Astrocyte (in vitro differentiated cells and primary cell): ENCODE results near the gene FGF1. TPM values are rescaled to one million over a fixed set of nuclear protein-coding genes. Genes with fewer than 3 reads are reported as not detected.
A peak's percentile ranks its signal among the peaks of the same experiment; 100 is the strongest.

Source experiments
- DNase-seq: peaks from one replicate; pipeline ENCODE4 v3.0.0-alpha.2; 2010; ENCODE audit warnings: low read depth
- FAIRE-seq: peaks from 2 replicates; lab custom pipeline; 2011; peaks lifted over from hg19 to GRCh38; lab: Jason Lieb, UNC
- H2AFZ ChIP-seq: 2 replicates; pipeline ENCODE4 v1.6.0; 2012; ENCODE audit warnings: low read depth, low read length, inconsistent platforms
- H3K27ac ChIP-seq: 2 replicates; pipeline ENCODE4 v1.5.1; 2011; ENCODE audit warnings: low read depth, low read length, inconsistent platforms
- H3K27me3 ChIP-seq: 2 replicates; pipeline ENCODE4 v1.6.0; 2011; ENCODE audit warnings: low read length, inconsistent platforms; ENCODE audit not compliant: insufficient read depth
- H3K36me3 ChIP-seq: 2 replicates; pipeline ENCODE4 v1.5.1; 2011; ENCODE audit warnings: low read length, inconsistent platforms; ENCODE audit not compliant: insufficient read depth
- H3K4me1 ChIP-seq: 2 replicates; pipeline ENCODE4 v1.5.1; 2011; ENCODE audit warnings: low read length, inconsistent platforms; ENCODE audit not compliant: insufficient read depth
- H3K4me2 ChIP-seq: 2 replicates; pipeline ENCODE4 v1.6.0; 2012; ENCODE audit warnings: low read length, inconsistent platforms
- H3K4me3 ChIP-seq: 2 replicates; pipeline ENCODE4 v1.5.1; 2011; ENCODE audit warnings: low read depth, mild to moderate bottlenecking, low read length, inconsistent platforms; ENCODE audit not compliant: insufficient read depth
- H3K79me2 ChIP-seq: 2 replicates; pipeline ENCODE4 v1.6.0; 2012; ENCODE audit warnings: mild to moderate bottlenecking, low read length, inconsistent platforms; ENCODE audit not compliant: insufficient read depth
- H3K9ac ChIP-seq: 2 replicates; pipeline ENCODE4 v1.6.0; 2012; ENCODE audit warnings: mild to moderate bottlenecking, low read length, inconsistent platforms
- H3K9me3 ChIP-seq: 2 replicates; pipeline ENCODE4 v1.5.1; 2012; ENCODE audit warnings: low read depth, mild to moderate bottlenecking, low read length, inconsistent platforms; ENCODE audit not compliant: insufficient read depth
- H4K20me1 ChIP-seq: 2 replicates; pipeline ENCODE4 v1.6.0; 2012; ENCODE audit warnings: low read length, inconsistent platforms; ENCODE audit not compliant: insufficient read depth
- H3K27ac Mint-ChIP-seq: one replicate; pipeline ENCODE4 v1.8.0; 2021; ENCODE audit warnings: mild to moderate bottlenecking, mixed read lengths; ENCODE audit not compliant: unreplicated experiment
- H3K27me3 Mint-ChIP-seq: one replicate; pipeline ENCODE4 v1.8.0; 2021; ENCODE audit warnings: low read depth, mixed read lengths; ENCODE audit not compliant: unreplicated experiment
- H3K36me3 Mint-ChIP-seq: one replicate; pipeline ENCODE4 v1.8.0; 2021; ENCODE audit warnings: low read depth, mixed read lengths; ENCODE audit not compliant: unreplicated experiment
- H3K4me1 Mint-ChIP-seq: one replicate; pipeline ENCODE4 v1.8.0; 2021; ENCODE audit warnings: low read depth, mixed read lengths; ENCODE audit not compliant: unreplicated experiment
- H3K4me3 Mint-ChIP-seq: one replicate; pipeline ENCODE4 v1.8.0; 2021; ENCODE audit warnings: mild to moderate bottlenecking, moderate library complexity, mixed read lengths; ENCODE audit not compliant: unreplicated experiment
- H3K9me3 Mint-ChIP-seq: one replicate; pipeline ENCODE4 v1.8.0; 2021; ENCODE audit warnings: mild to moderate bottlenecking, mixed read lengths; ENCODE audit not compliant: unreplicated experiment
- CTCF ChIP-seq: IDR thresholded peaks from 2 replicates; pipeline ENCODE4 v1.5.1; 2011; ENCODE audit warnings: low read depth, mild to moderate bottlenecking, inconsistent platforms, low read length, moderate library complexity; ENCODE audit not compliant: insufficient read depth
- EZH2 ChIP-seq: IDR thresholded peaks from 2 replicates; pipeline ENCODE4 v1.6.1; 2012; ENCODE audit warnings: mild to moderate bottlenecking, low read length, inconsistent platforms; ENCODE audit not compliant: insufficient read depth
- total RNA-seq: library from RNA; stranded (reverse); gene quantifications from 2 replicates; pipeline ENCODE4 v1.2.1, GENCODE V29; 2021

FGF1 gene
- total RNA-seq, 1 donor from 2014 or later: 70.9 TPM

DNA sequence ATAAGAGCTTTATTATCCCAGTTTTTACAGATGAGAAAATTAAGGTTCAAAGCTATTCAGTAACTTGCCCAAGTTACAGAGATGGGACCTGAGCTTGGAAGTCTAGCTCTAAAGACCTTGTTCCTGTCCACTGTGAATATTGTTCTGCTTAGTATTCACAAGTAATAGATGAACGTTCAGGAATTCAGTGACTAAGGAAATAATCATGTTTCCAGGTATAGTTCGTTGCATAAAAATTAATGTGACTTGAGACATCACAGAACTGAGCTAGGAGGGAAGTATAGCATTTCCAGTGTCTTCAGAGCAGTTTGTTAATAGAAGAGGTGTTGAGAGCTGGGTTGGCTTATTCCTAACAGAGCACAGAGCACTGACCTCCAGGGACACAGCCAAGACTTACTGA, 136.1 kb downstream of the FGF1 start:
- H3K4me3 Mint-ChIP-seq: no peak overlapping the region
- Histone ChIP-seq H3K27ac (no peak overlapping the region), H3K9me3 (no peaks in the 10 kb centered on the region), H3K4me1 (peaks cover 20% of the 10 kb centered on the region), H2AFZ (no peak overlapping the region), H3K79me2 (no peaks in the 10 kb centered on the region), H3K4me3 (no peak overlapping the region), H3K27me3 (no peaks in the 10 kb centered on the region), H3K4me2 (no peak overlapping the region), H3K36me3 (no peaks in the 10 kb centered on the region), H3K9ac (no peak overlapping the region), H4K20me1 (no peaks in the 10 kb centered on the region)
- H3K27ac Mint-ChIP-seq: no peak overlapping the region
- DNase-seq (no peak), FAIRE-seq (no peak)
- peaks cover 19% of the 10 kb centered on the region for H3K4me1 Mint-ChIP-seq
- TF ChIP-seq EZH2 (no peak), CTCF (no peak)
- H3K27me3 Mint-ChIP-seq: peaks cover 5% of the 10 kb centered on the region
- no peaks in the 10 kb centered on the region for H3K36me3 Mint-ChIP-seq
- H3K9me3 Mint-ChIP-seq: no peaks in the 10 kb centered on the region

DNA sequence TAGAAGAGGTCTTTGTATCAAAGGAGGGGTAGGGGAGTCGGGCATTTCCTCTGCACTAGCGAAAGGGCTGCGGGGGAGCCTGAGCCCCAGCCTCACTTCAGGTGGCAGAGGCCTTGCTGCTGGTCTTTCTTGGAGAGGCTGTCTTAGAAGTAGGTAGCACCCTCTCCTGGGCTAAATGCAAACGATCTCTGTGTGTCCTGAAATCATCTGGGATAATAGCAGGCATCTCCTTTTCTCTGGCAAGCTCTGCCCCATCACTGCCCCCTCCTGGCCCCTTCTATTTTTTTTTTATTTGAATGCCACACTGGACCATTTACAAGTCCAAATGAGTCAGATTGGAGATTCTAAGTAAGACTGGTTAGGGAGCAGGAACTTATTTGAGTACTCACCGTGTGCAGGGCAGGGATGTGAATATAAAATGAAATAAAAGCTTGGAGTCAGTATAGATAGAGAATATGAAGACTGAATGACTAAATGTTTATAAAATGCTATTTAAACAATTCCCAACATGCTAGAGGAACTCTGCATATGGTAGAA, 137.1 kb downstream of the FGF1 start:
- H2AFZ ChIP-seq: peak overlapping the region; percentile 26
- no peak overlapping the region for H3K4me2 ChIP-seq
- no peaks in the 10 kb centered on the region for H3K36me3 ChIP-seq
- no peak overlapping the region for H3K27ac ChIP-seq
- no peaks in the 10 kb centered on the region for H4K20me1 ChIP-seq
- no peaks in the 10 kb centered on the region for H3K9me3 ChIP-seq
- no peaks in the 10 kb centered on the region for H3K79me2 ChIP-seq
- FAIRE-seq (peak; percentile 83), DNase-seq (peak; percentile 87)
- Mint-ChIP-seq H3K36me3 (no peaks in the 10 kb centered on the region), H3K27me3 (peaks cover under 1% of the 10 kb centered on the region), H3K4me1 (peaks cover 30% of the 10 kb centered on the region), H3K9me3 (no peaks in the 10 kb centered on the region), H3K27ac (no peak overlapping the region), H3K4me3 (no peak overlapping the region)
- H3K9ac ChIP-seq: no peak overlapping the region
- TF ChIP-seq CTCF: peak; percentile 90
- no peak for TF ChIP-seq EZH2
- no peaks in the 10 kb centered on the region for H3K27me3 ChIP-seq
- peaks cover 28% of the 10 kb centered on the region for H3K4me1 ChIP-seq
- no peak overlapping the region for H3K4me3 ChIP-seq

- DNase-seq (no peak), FAIRE-seq (no peak)
- no peak overlapping the region for H3K4me3 ChIP-seq
- H2AFZ ChIP-seq: no peak overlapping the region
- no peak overlapping the region for H3K4me2 ChIP-seq
- Mint-ChIP-seq H3K27me3 (no peaks in the 10 kb centered on the region), H3K27ac (no peak overlapping the region), H3K9me3 (no peaks in the 10 kb centered on the region), H3K36me3 (no peaks in the 10 kb centered on the region), H3K4me1 (peaks cover 37% of the 10 kb centered on the region), H3K4me3 (no peak overlapping the region)
- no peaks in the 10 kb centered on the region for H3K27me3 ChIP-seq
- TF ChIP-seq EZH2 (no peak), CTCF (no peak)
- H3K36me3 ChIP-seq: no peaks in the 10 kb centered on the region
- H3K27ac ChIP-seq: no peak overlapping the region
- no peaks in the 10 kb centered on the region for H3K79me2 ChIP-seq
- H3K9ac ChIP-seq: no peak overlapping the region
- H4K20me1 ChIP-seq: no peaks in the 10 kb centered on the region
- no peaks in the 10 kb centered on the region for H3K9me3 ChIP-seq
- peaks cover 32% of the 10 kb centered on the region for H3K4me1 ChIP-seq
Measured at GRCh38 chr5:142547445-142548380, 138.2 kb downstream of the FGF1 start.
